NT2/D1 (cell line): Measurements from ENCODE around the gene RSPO3.
A peak's percentile ranks its signal among the peaks of the same experiment; 100 is the strongest.

Experiments used
- DNase-seq: peaks from one replicate; pipeline ENCODE4 v3.0.0-alpha.2; 2011; ENCODE audit warnings: low read depth, low spot score
- H3K27me3 ChIP-seq: 2 replicates; pipeline ENCODE4 v1.6.0; 2011; ENCODE audit warnings: mild to moderate bottlenecking; ENCODE audit not compliant: insufficient read length, insufficient read depth
- H3K36me3 ChIP-seq: 2 replicates; pipeline ENCODE4 v1.6.1; 2011; ENCODE audit warnings: mild to moderate bottlenecking, low read length, mixed read lengths; ENCODE audit not compliant: insufficient read depth, insufficient read length
- H3K4me1 ChIP-seq: 2 replicates; pipeline ENCODE4 v1.5.1; 2011; ENCODE audit not compliant: insufficient read depth, insufficient read length
- H3K4me3 ChIP-seq: 2 replicates; pipeline ENCODE4 v1.5.1; 2011; ENCODE audit warnings: low read depth; ENCODE audit not compliant: insufficient read length
- H3K9ac ChIP-seq: 2 replicates; pipeline ENCODE4 v1.6.0; 2011; ENCODE audit warnings: low read depth; ENCODE audit not compliant: insufficient read length
- H3K9me3 ChIP-seq: 2 replicates; pipeline ENCODE4 v1.5.1; 2011; ENCODE audit warnings: mild to moderate bottlenecking, low read length; ENCODE audit not compliant: insufficient read depth
- SUZ12 ChIP-seq: IDR thresholded peaks from 2 replicates; pipeline ENCODE4 v1.6.1; 2011; ENCODE audit not compliant: insufficient read length, insufficient read depth; ENCODE audit errors: extremely low read depth
- YY1 ChIP-seq: IDR thresholded peaks from 2 replicates; pipeline ENCODE4 v1.6.1; 2011; ENCODE audit not compliant: insufficient read length, insufficient read depth
- ZNF274 ChIP-seq: IDR thresholded peaks from 2 replicates; pipeline ENCODE4 v1.6.1; 2011; ENCODE audit warnings: mild to moderate bottlenecking, low read depth, low read length

Gene RSPO3, protein sequence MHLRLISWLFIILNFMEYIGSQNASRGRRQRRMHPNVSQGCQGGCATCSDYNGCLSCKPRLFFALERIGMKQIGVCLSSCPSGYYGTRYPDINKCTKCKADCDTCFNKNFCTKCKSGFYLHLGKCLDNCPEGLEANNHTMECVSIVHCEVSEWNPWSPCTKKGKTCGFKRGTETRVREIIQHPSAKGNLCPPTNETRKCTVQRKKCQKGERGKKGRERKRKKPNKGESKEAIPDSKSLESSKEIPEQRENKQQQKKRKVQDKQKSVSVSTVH

GRCh38 chr6:127118298-127119101 is at the start of gene RSPO3:
Gene RSPO3 (plus strand): TSS chr6:127118671. CDS start chr6:127119193, 522 bp downstream.
- peaks cover 65% of the 10 kb centered on the region for H3K27me3 ChIP-seq
- peak within 1 kb of the TSS; percentile 49 for H3K4me3 ChIP-seq
- no peaks in the 10 kb centered on the region for H3K4me1 ChIP-seq
- H3K9me3 ChIP-seq = no peaks in the 10 kb centered on the region
- H3K36me3 ChIP-seq = no peaks in the 10 kb centered on the region
- TF ChIP-seq YY1 (no peak), SUZ12 (peak; percentile 57), ZNF274 (no peak)
- H3K9ac ChIP-seq = peak within 1 kb of the TSS; percentile 56
- DNase-seq = no peak

DNA sequence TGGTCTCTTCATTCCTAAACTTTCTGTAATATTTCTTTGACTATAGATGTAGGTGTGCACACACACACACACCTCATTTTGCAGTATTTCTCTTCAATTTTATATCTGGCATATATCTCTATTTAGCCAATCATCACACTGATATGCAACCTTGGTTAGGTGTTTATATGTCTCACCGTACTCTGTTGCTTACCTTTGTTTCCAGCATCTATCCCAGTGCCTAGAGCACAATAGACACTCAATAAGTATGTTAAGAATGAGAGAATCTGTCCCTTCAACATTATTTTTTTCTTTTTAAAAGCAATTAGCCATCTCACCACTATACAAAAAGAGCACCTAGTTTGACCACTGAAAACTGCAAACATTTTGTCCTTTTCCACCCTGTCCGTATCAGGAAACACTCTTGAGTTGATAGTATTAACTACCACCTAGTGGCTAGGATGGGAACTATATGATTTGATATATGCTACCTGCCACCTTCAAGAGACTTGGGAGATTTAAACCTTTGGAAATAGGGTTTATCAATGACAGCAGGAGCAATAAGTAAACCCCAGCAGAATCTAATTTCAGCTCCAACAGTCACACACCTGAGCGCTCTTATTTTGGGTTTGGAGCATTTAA is 48.7 kb upstream of the RSPO3 start:
- Histone ChIP-seq H3K27me3 (no peaks in the 10 kb centered on the region), H3K36me3 (no peaks in the 10 kb centered on the region), H3K9ac (no peak overlapping the region), H3K9me3 (no peaks in the 10 kb centered on the region), H3K4me3 (no peak overlapping the region), H3K4me1 (no peaks in the 10 kb centered on the region)
- TF ChIP-seq SUZ12 (no peak), ZNF274 (no peak), YY1 (no peak)
- DNase-seq = no peak

DNA sequence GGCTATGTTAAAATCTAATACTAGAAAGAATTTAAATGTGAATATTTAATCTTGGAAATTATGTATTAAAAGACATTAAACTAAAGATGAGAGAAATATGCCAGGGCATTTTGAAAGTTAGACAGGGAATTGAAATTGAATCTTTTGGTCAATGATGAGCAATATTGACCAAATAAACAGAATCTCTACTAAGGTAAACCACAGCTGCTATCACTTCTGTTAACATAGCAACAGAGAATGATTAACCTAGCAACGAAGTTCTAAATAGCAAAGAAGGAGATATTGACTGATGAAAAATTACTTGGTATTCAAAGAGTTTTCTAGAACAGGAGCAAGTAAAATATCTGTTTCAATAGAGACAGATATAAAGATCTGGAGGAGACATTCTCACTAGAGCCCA is 45.2 kb upstream of the RSPO3 start:
- TF ChIP-seq ZNF274 = no peak
- TF ChIP-seq SUZ12 = no peak
- TF ChIP-seq YY1 = no peak
- Histone ChIP-seq H3K4me3 (no peak overlapping the region), H3K36me3 (no peaks in the 10 kb centered on the region), H3K9me3 (no peaks in the 10 kb centered on the region), H3K9ac (no peak overlapping the region), H3K27me3 (no peaks in the 10 kb centered on the region), H3K4me1 (no peaks in the 10 kb centered on the region)
- DNase-seq = no peak

- no peaks in the 10 kb centered on the region for H3K9me3 ChIP-seq
- no peak overlapping the region for H3K4me3 ChIP-seq
- H3K4me1 ChIP-seq = no peaks in the 10 kb centered on the region
- no peak for TF ChIP-seq SUZ12
- no peak for TF ChIP-seq ZNF274
- TF ChIP-seq YY1 = no peak
- DNase-seq = no peak
- H3K36me3 ChIP-seq = no peaks in the 10 kb centered on the region
- H3K27me3 ChIP-seq = no peaks in the 10 kb centered on the region
- H3K9ac ChIP-seq = no peak overlapping the region
Observed at GRCh38 chr6:127076466-127076865, 42.0 kb upstream of the RSPO3 start.

- TF ChIP-seq ZNF274 (no peak), YY1 (no peak), SUZ12 (no peak)
- Histone ChIP-seq H3K36me3 (no peaks in the 10 kb centered on the region), H3K9ac (no peak overlapping the region), H3K4me1 (no peaks in the 10 kb centered on the region), H3K27me3 (no peaks in the 10 kb centered on the region), H3K9me3 (no peaks in the 10 kb centered on the region), H3K4me3 (no peak overlapping the region)
- DNase-seq = no peak
Observed at GRCh38 chr6:127077886-127078285, 40.6 kb upstream of the RSPO3 start.

GRCh38 chr6:127078669-127079068 is 39.8 kb upstream of the RSPO3 start:
- H3K4me3 ChIP-seq = no peak overlapping the region
- no peak overlapping the region for H3K9ac ChIP-seq
- H3K36me3 ChIP-seq = no peaks in the 10 kb centered on the region
- TF ChIP-seq SUZ12 = no peak
- no peak for TF ChIP-seq YY1
- TF ChIP-seq ZNF274 = no peak
- H3K4me1 ChIP-seq = no peaks in the 10 kb centered on the region
- H3K9me3 ChIP-seq = no peaks in the 10 kb centered on the region
- no peak for DNase-seq
- H3K27me3 ChIP-seq = no peaks in the 10 kb centered on the region

- no peak overlapping the region for H3K9ac ChIP-seq
- TF ChIP-seq YY1 (no peak), SUZ12 (no peak), ZNF274 (no peak)
- no peak for DNase-seq
Observed at GRCh38 chr6:127079681-127080080, 38.8 kb upstream of the RSPO3 start.

More at GRCh38 chr6:127079681-127080080, 38.8 kb upstream of the RSPO3 start:
- Histone ChIP-seq H3K4me3 (no peak overlapping the region), H3K9me3 (no peaks in the 10 kb centered on the region), H3K4me1 (no peaks in the 10 kb centered on the region), H3K36me3 (no peaks in the 10 kb centered on the region), H3K27me3 (no peaks in the 10 kb centered on the region)
